Trophoblast cell (in vitro differentiated cells and primary cell): ENCODE measurements around the gene PKD1L1.
A peak's percentile ranks its signal among the peaks of the same experiment; 100 is the strongest.

ENCODE experiments used
- DNase-seq, 2 donors: peaks; one replicate each; pipeline ENCODE4 v3.0.0-alpha.2; 2016
- H2AFZ ChIP-seq: 2 replicates; pipeline ENCODE4 v1.6.1; 2013; ENCODE audit warnings: low read length, moderate library complexity, mild to moderate bottlenecking; ENCODE audit not compliant: insufficient read depth, poor library complexity
- H2AK5ac ChIP-seq: 2 replicates; pipeline ENCODE4 v1.6.1; 2013; ENCODE audit warnings: mild to moderate bottlenecking, low read length
- H2BK120ac ChIP-seq: 2 replicates; pipeline ENCODE4 v1.6.1; 2013; ENCODE audit warnings: low read length, mild to moderate bottlenecking, moderate library complexity; ENCODE audit not compliant: insufficient read depth, poor library complexity
- H2BK12ac ChIP-seq: 2 replicates; pipeline ENCODE4 v1.6.1; 2013; ENCODE audit warnings: mild to moderate bottlenecking, low read length, moderate library complexity
- H2BK5ac ChIP-seq: 2 replicates; pipeline ENCODE4 v1.6.1; 2013; ENCODE audit warnings: low read length, low read depth, moderate library complexity, mild to moderate bottlenecking; ENCODE audit not compliant: poor library complexity
- H3K14ac ChIP-seq: 2 replicates; pipeline ENCODE4 v1.6.1; 2013; ENCODE audit warnings: mild to moderate bottlenecking, low read length
- H3K18ac ChIP-seq: 2 replicates; pipeline ENCODE4 v1.6.1; 2013; ENCODE audit warnings: mild to moderate bottlenecking, low read length
- H3K23ac ChIP-seq: 2 replicates; pipeline ENCODE4 v1.6.1; 2013; ENCODE audit warnings: low read length
- H3K27ac ChIP-seq: 2 replicates; pipeline ENCODE4 v1.5.1; 2013; ENCODE audit warnings: low read depth, mild to moderate bottlenecking, inconsistent platforms, low read length, moderate library complexity
- H3K27me3 ChIP-seq: 2 replicates; pipeline ENCODE4 v1.6.1; 2013; ENCODE audit warnings: inconsistent platforms, mild to moderate bottlenecking, low read length, moderate library complexity; ENCODE audit not compliant: insufficient read depth
- H3K36me3 ChIP-seq, 2 experiments: 1 replicate in 1 of 2; 2 replicates in 1 of 2; pipeline ENCODE4 v1.6.1; 2013; ENCODE audit warnings: low read length in 2 of 2, mild to moderate bottlenecking in 2 of 2, moderate library complexity in 1 of 2; ENCODE audit not compliant: insufficient read depth in 2 of 2, control insufficient read depth in 1 of 2
- H3K4ac ChIP-seq: 2 replicates; pipeline ENCODE4 v1.6.1; 2013; ENCODE audit warnings: low read depth, mild to moderate bottlenecking, low read length, moderate library complexity
- H3K4me1 ChIP-seq, 2 experiments: 1 replicate in 1 of 2; 2 replicates in 1 of 2; pipeline ENCODE4 v1.6.1; 2013; ENCODE audit warnings: low read length in 2 of 2, mild to moderate bottlenecking in 2 of 2, moderate library complexity in 1 of 2; ENCODE audit not compliant: insufficient read depth in 2 of 2, control insufficient read depth in 1 of 2
- H3K4me2 ChIP-seq: 2 replicates; pipeline ENCODE4 v1.6.1; 2013; ENCODE audit warnings: inconsistent platforms, mild to moderate bottlenecking, low read length, moderate library complexity
- H3K4me3 ChIP-seq: 2 replicates; pipeline ENCODE4 v1.5.1; 2013; ENCODE audit warnings: mild to moderate bottlenecking, low read depth, low read length, inconsistent platforms
- H3K79me1 ChIP-seq: one replicate; pipeline ENCODE4 v1.6.1; 2013; ENCODE audit warnings: low read length
- H3K79me2 ChIP-seq: 2 replicates; pipeline ENCODE4 v1.6.1; 2013; ENCODE audit warnings: low read length, mild to moderate bottlenecking; ENCODE audit not compliant: control insufficient read depth, insufficient read depth, poor library complexity
- H3K9ac ChIP-seq: 2 replicates; pipeline ENCODE4 v1.6.1; 2013; ENCODE audit warnings: mild to moderate bottlenecking, low read length
- H3K9me3 ChIP-seq: 2 replicates; pipeline ENCODE4 v1.6.1; 2013; ENCODE audit warnings: low read depth, mild to moderate bottlenecking, control low read depth, inconsistent platforms, low read length; ENCODE audit not compliant: insufficient read depth
- H4K12ac ChIP-seq: 2 replicates; pipeline ENCODE4 v1.6.1; 2013; ENCODE audit warnings: low read depth, mild to moderate bottlenecking, low read length, moderate library complexity
- H4K8ac ChIP-seq: 2 replicates; pipeline ENCODE4 v1.6.1; 2013; ENCODE audit warnings: low read depth, mild to moderate bottlenecking, low read length, moderate library complexity
- H4K91ac ChIP-seq: one replicate; pipeline ENCODE4 v1.6.1; 2013; ENCODE audit warnings: low read depth, mild to moderate bottlenecking, low read length, moderate library complexity
- WGBS: extraction: QIAGEN DNeasy Blood & Tissue Kit; methylation state at CpG from one replicate; pipeline ENCODE4 v1.1.7; 2013; ENCODE audit warnings: missing lambda C conversion rate; ENCODE audit not compliant: insufficient read length, insufficient coverage; ENCODE audit errors: extremely low coverage; 5-methylcytosine and 5-hydroxymethylcytosine counted together

Gene PKD1L1

GRCh38 chr7:47887016-47887640, 61.1 kb downstream of the PKD1L1 start:
- Histone ChIP-seq H3K4me2 (no peak overlapping the region), H3K27ac (no peak overlapping the region), H3K27me3 (no peaks in the 10 kb centered on the region), H4K12ac (no peak overlapping the region), H2BK5ac (no peak overlapping the region), H2AFZ (no peak overlapping the region), H3K79me2 (no peaks in the 10 kb centered on the region), H2AK5ac (no peak overlapping the region), H2BK120ac (no peak overlapping the region), H3K4ac (no peak overlapping the region), H4K8ac (no peak overlapping the region), H2BK12ac (no peak overlapping the region), H3K9me3 (peaks cover under 1% of the 10 kb centered on the region), H3K4me1 (peaks cover 0 to 2% of the 10 kb centered on the region in 2 experiments), H3K23ac (no peak overlapping the region), H3K9ac (no peak overlapping the region), H3K4me3 (no peak overlapping the region), H3K18ac (no peak overlapping the region), H3K36me3 (no peaks in the 10 kb centered on the region), H4K91ac (no peak overlapping the region), H3K14ac (no peak overlapping the region), H3K79me1 (no peaks in the 10 kb centered on the region)
- no peak for DNase-seq
- no CpG with 5 or more reads among the region's 7 CpGs for WGBS

GRCh38 chr7:47885987-47886811, 62.1 kb downstream of the PKD1L1 start:
- H4K12ac ChIP-seq = no peak overlapping the region
- H3K4ac ChIP-seq = no peak overlapping the region
- no peak overlapping the region for H2BK120ac ChIP-seq
- H3K79me1 ChIP-seq = no peaks in the 10 kb centered on the region
- H3K4me1 ChIP-seq = peaks cover 0 to 2% of the 10 kb centered on the region in 2 experiments
- H3K36me3 ChIP-seq = no peaks in the 10 kb centered on the region
- no peaks in the 10 kb centered on the region for H3K9me3 ChIP-seq
- DNase-seq = no peak
- no peak overlapping the region for H2BK5ac ChIP-seq
- H3K79me2 ChIP-seq = no peaks in the 10 kb centered on the region
- no CpG with 5 or more reads among the region's 12 CpGs for whole genome bisulfite sequencing
- no peak overlapping the region for H2AFZ ChIP-seq
- no peak overlapping the region for H4K91ac ChIP-seq
- H3K9ac ChIP-seq = no peak overlapping the region
- no peak overlapping the region for H2BK12ac ChIP-seq
- H4K8ac ChIP-seq = no peak overlapping the region
- no peak overlapping the region for H3K18ac ChIP-seq
- no peak overlapping the region for H3K23ac ChIP-seq
- no peaks in the 10 kb centered on the region for H3K27me3 ChIP-seq
- no peak overlapping the region for H3K4me2 ChIP-seq
- no peak overlapping the region for H3K4me3 ChIP-seq
- no peak overlapping the region for H2AK5ac ChIP-seq
- no peak overlapping the region for H3K14ac ChIP-seq
- no peak overlapping the region for H3K27ac ChIP-seq

- peak in 1 of 2 donors; percentile 44 for DNase-seq
- no peak overlapping the region for H3K9ac ChIP-seq
- H3K9me3 ChIP-seq = no peaks in the 10 kb centered on the region
- H3K23ac ChIP-seq = no peak overlapping the region
- H3K18ac ChIP-seq = no peak overlapping the region
- H2AFZ ChIP-seq = no peak overlapping the region
- H3K27me3 ChIP-seq = no peaks in the 10 kb centered on the region
- no peak overlapping the region for H4K8ac ChIP-seq
- no peak overlapping the region for H2AK5ac ChIP-seq
- no peak overlapping the region for H3K27ac ChIP-seq
- H3K4me3 ChIP-seq = no peak overlapping the region
- H3K36me3 ChIP-seq = no peaks in the 10 kb centered on the region
- no peak overlapping the region for H4K12ac ChIP-seq
- no peaks in the 10 kb centered on the region for H3K79me1 ChIP-seq
- H3K4me2 ChIP-seq = no peak overlapping the region
- no CpG with 5 or more reads among the region's 10 CpGs for WGBS
- peaks cover 0 to 2% of the 10 kb centered on the region in 2 experiments for H3K4me1 ChIP-seq
- H3K4ac ChIP-seq = no peak overlapping the region
- H3K14ac ChIP-seq = no peak overlapping the region
- H3K79me2 ChIP-seq = no peaks in the 10 kb centered on the region
- no peak overlapping the region for H2BK12ac ChIP-seq
- no peak overlapping the region for H2BK5ac ChIP-seq
- no peak overlapping the region for H2BK120ac ChIP-seq
- no peak overlapping the region for H4K91ac ChIP-seq
Measured at GRCh38 chr7:47885309-47885986, 62.8 kb downstream of the PKD1L1 start.

GRCh38 chr7:47884675-47885074, 63.6 kb downstream of the PKD1L1 start:
- no peak overlapping the region for H4K12ac ChIP-seq
- no peak overlapping the region for H4K8ac ChIP-seq
- peaks cover 0 to 2% of the 10 kb centered on the region in 2 experiments for H3K4me1 ChIP-seq
- no peak overlapping the region for H3K27ac ChIP-seq
- H3K23ac ChIP-seq = no peak overlapping the region
- no peak overlapping the region for H3K4me3 ChIP-seq
- H3K4me2 ChIP-seq = no peak overlapping the region
- no peak overlapping the region for H2AFZ ChIP-seq
- H3K18ac ChIP-seq = no peak overlapping the region
- no peaks in the 10 kb centered on the region for H3K79me2 ChIP-seq
- DNase-seq = peak in 1 of 2 donors; percentile 49
- H3K4ac ChIP-seq = no peak overlapping the region
- H2BK5ac ChIP-seq = no peak overlapping the region
- H3K27me3 ChIP-seq = no peaks in the 10 kb centered on the region
- H3K79me1 ChIP-seq = no peaks in the 10 kb centered on the region
- no CpG with 5 or more reads among the region's 2 CpGs for WGBS
- no peak overlapping the region for H2BK120ac ChIP-seq
- H3K36me3 ChIP-seq = no peaks in the 10 kb centered on the region
- H4K91ac ChIP-seq = no peak overlapping the region
- H2BK12ac ChIP-seq = no peak overlapping the region
- H3K9ac ChIP-seq = no peak overlapping the region
- no peaks in the 10 kb centered on the region for H3K9me3 ChIP-seq
- no peak overlapping the region for H2AK5ac ChIP-seq
- H3K14ac ChIP-seq = no peak overlapping the region
